Right cardiac atrium (tissue), 5 donors: ENCODE results near the gene GLE1. TPM values are rescaled to one million over a fixed set of nuclear protein-coding genes. Genes with fewer than 3 reads are reported as not detected.
A peak's percentile ranks its signal among the peaks of the same experiment; 100 is the strongest.

Source experiments
- ATAC-seq, 2 donors: fragments of 200-7000 bp; cut with Tn5 transposase; one replicate each; pipeline versions ENCODE4 v1.8.0 to v1.9.1; 2020; ENCODE audit warnings: moderate library complexity in 2 of 2, mild to moderate bottlenecking in 1 of 2
- DNase-seq, 3 donors: peaks; one replicate each; pipeline ENCODE4 v3.0.0-alpha.2; 2020
- H3K27ac ChIP-seq: one replicate; pipeline ENCODE4 v1.5.1; 2013; ENCODE audit warnings: mild to moderate bottlenecking, low read length, control low read depth, moderate library complexity
- H3K27me3 ChIP-seq: one replicate; pipeline ENCODE4 v1.6.1; 2013; ENCODE audit not compliant: control insufficient read depth, insufficient read depth
- H3K4me1 ChIP-seq: one replicate; pipeline ENCODE4 v1.6.1; 2013; ENCODE audit warnings: low read length; ENCODE audit not compliant: control insufficient read depth, insufficient read depth
- H3K4me3 ChIP-seq: one replicate; pipeline ENCODE4 v1.5.1; 2013; ENCODE audit warnings: low read length, control low read depth
- H3K9me3 ChIP-seq: one replicate; pipeline ENCODE4 v1.6.1; 2013; ENCODE audit warnings: low read length; ENCODE audit not compliant: control insufficient read depth
- WGBS: extraction: QIAGEN DNeasy Blood & Tissue Kit; methylation state at CpG from one replicate; pipeline ENCODE4 v1.1.7; 2013; 5-methylcytosine and 5-hydroxymethylcytosine counted together
- intact Hi-C, 4 donors: fragments of 100-400 bp; cut with DNase I; formaldehyde crosslinking; loops; one replicate each; pipeline versions ENCODE4 v1.11.0 to v1.14.0; 2022 to 2023
- long read RNA-seq, 4 donors: library from polyadenylated mRNA; unstranded; transcript quantifications; one replicate each; pipeline ENCODE4 v2.0.0, GENCODE V29; 2020 to 2021
- polyA plus RNA-seq: library from polyadenylated mRNA; stranded (reverse); fragments of 200-250 nt; gene quantifications from one replicate; pipeline ENCODE4 v1.2.3, GENCODE V29; 2013
- total RNA-seq, 4 donors: library from RNA; stranded (reverse); fragmentation: NEBNext Ultra II Directional; extraction: Animal tissue kit (Norgen Biotek cat#: 25700); gene quantifications; one replicate each; pipeline ENCODE4 v1.2.1, GENCODE V29; 2021
- donor health status: healthy with polysubstance abuse.
- donor health status: DM: no; HTN: yes; CAD: no.
- donor health status: DM: no; HTN: no; CAD: no.
- donor health status: DM: no; HTN: yes; CAD: no; lungs with severe emphysema.
- donor health status: DM: yes; HTN: yes; CAD: no.

The GLE1 gene
- total RNA-seq (10 to 100 TPM; 15.7 to 19.3 (median 17.9) TPM), polyA plus RNA-seq (10.6 TPM)
- long read RNA-seq, donor 1, transcript GLE1-201 (16 exons, 3,321 nt), result major isoform, 54 of 69 reads
- long read RNA-seq, donor 1, partial matches to known transcripts, result 2 of 69 reads
- long read RNA-seq, donor 1, other reads (novel, unspliced or antisense), result 13 of 69 reads
- long read RNA-seq, donor 2, transcript GLE1-201 (16 exons, 3,321 nt), result major isoform, 16 of 26 reads
- long read RNA-seq, donor 2, partial matches to known transcripts, result 4 of 26 reads
- long read RNA-seq, donor 2, other reads (novel, unspliced or antisense), result 6 of 26 reads
- long read RNA-seq, donor 3, transcript GLE1-201 (16 exons, 3,321 nt), result major isoform, 80 of 131 reads
- long read RNA-seq, donor 3, partial matches to known transcripts, result 10 of 131 reads
- long read RNA-seq, donor 3, other reads (novel, unspliced or antisense), result 41 of 131 reads
- long read RNA-seq, donor 4, transcript GLE1-201 (16 exons, 3,321 nt), result major isoform, 20 of 31 reads
- long read RNA-seq, donor 4, partial matches to known transcripts, result 1 of 31 reads
- long read RNA-seq, donor 4, other reads (novel, unspliced or antisense), result 10 of 31 reads

- Histone ChIP-seq H3K4me1 (no peaks in the 10 kb centered on the region), H3K9me3 (no peaks in the 10 kb centered on the region), H3K27ac (peak within 1 kb of the TSS; percentile 86), H3K27me3 (no peaks in the 10 kb centered on the region), H3K4me3 (peak within 1 kb of the TSS; percentile 75)
- intact Hi-C loops, result no loop called here
- DNase-seq (peak; percentile 96 to 99 (median 99)), ATAC-seq (peak; percentile 99)
- under 1% methylated on average over 64 of the region's 64 CpGs for WGBS
These were observed at the start of gene GLE1 for GRCh38 chr9:128504485-128505413. TSS of gene GLE1 (plus strand) at chr9:128504719. CDS start at chr9:128504806, 87 bp downstream.

- no peak for ATAC-seq
- intact Hi-C loops, result no loop called here
- no peak overlapping the region for H3K4me3 ChIP-seq
- H3K9me3 ChIP-seq, result no peaks in the 10 kb centered on the region
- H3K27ac ChIP-seq, result no peak overlapping the region
- WGBS, result 84% methylated on average over 14 of the region's 14 CpGs
- no peak for DNase-seq
- H3K4me1 ChIP-seq, result peaks cover 3% of the 10 kb centered on the region
- H3K27me3 ChIP-seq, result no peaks in the 10 kb centered on the region
These were observed 49.5 kb upstream of the GLE1 start for GRCh38 chr9:128454991-128455390.

- under 1% methylated on average over 82 of the region's 82 CpGs for whole genome bisulfite sequencing
- DNase-seq (peak; percentile 98 to 99 (median 99)), ATAC-seq (peak; percentile 96 to 97)
- Histone ChIP-seq H3K4me3 (peak within 1 kb of the TSS; percentile 65), H3K27ac (peak within 1 kb of the TSS; percentile 55), H3K4me1 (peaks cover 3% of the 10 kb centered on the region), H3K9me3 (no peaks in the 10 kb centered on the region), H3K27me3 (no peaks in the 10 kb centered on the region)
- intact Hi-C loops, result no loop called here
These were observed 48.5 kb upstream of the GLE1 start, which contains the start of gene ODF2 for GRCh38 chr9:128455849-128456612. TSS of gene ODF2 (plus strand) at chr9:128456006. CDS start at chr9:128456092, 86 bp downstream.

- DNase-seq (peak; percentile 79 to 89 (median 88)), ATAC-seq (peak; percentile 83 to 88)
- Histone ChIP-seq H3K27ac (peak overlapping the region; percentile 55), H3K4me1 (peaks cover 3% of the 10 kb centered on the region), H3K9me3 (no peaks in the 10 kb centered on the region), H3K4me3 (peak overlapping the region; percentile 65), H3K27me3 (no peaks in the 10 kb centered on the region)
- intact Hi-C loops, result no loop called here
- WGBS, result under 1% methylated on average over 48 of the region's 48 CpGs
These were observed 47.9 kb upstream of the GLE1 start for GRCh38 chr9:128456613-128457061.

- no peak for DNase-seq
- ATAC-seq, result no peak
These were observed 47.3 kb upstream of the GLE1 start for GRCh38 chr9:128457207-128457606.

GRCh38 chr9:128459011-128459410 is 45.5 kb upstream of the GLE1 start:
- ATAC-seq (peak in 1 of 2 donors; percentile 6), DNase-seq (no peak)
- Histone ChIP-seq H3K9me3 (no peaks in the 10 kb centered on the region), H3K27ac (peak overlapping the region; percentile 11), H3K4me3 (no peak overlapping the region), H3K4me1 (peaks cover 3% of the 10 kb centered on the region), H3K27me3 (no peaks in the 10 kb centered on the region)
- intact Hi-C loops, result no loop called here
- 65% methylated on average over 3 of the region's 3 CpGs for WGBS

More at GRCh38 chr9:128457207-128457606, 47.3 kb upstream of the GLE1 start:
- Histone ChIP-seq H3K27ac (no peak overlapping the region), H3K4me1 (peaks cover 3% of the 10 kb centered on the region), H3K9me3 (no peaks in the 10 kb centered on the region), H3K4me3 (peak overlapping the region; percentile 65), H3K27me3 (no peaks in the 10 kb centered on the region)
- WGBS, result 45% methylated on average over 14 of the region's 14 CpGs
- intact Hi-C loops, result no loop called here

GRCh38 chr9:128469070-128469469 is 35.4 kb upstream of the GLE1 start:
- Histone ChIP-seq H3K27ac (no peak overlapping the region), H3K4me3 (no peak overlapping the region), H3K27me3 (no peaks in the 10 kb centered on the region), H3K9me3 (no peaks in the 10 kb centered on the region), H3K4me1 (no peaks in the 10 kb centered on the region)
- DNase-seq (no peak), ATAC-seq (no peak)
- intact Hi-C loops, result no loop called here
- 91% methylated on average over 7 of the region's 7 CpGs for WGBS

- intact Hi-C loops, result no loop called here
These were observed 34.0 kb upstream of the GLE1 start for GRCh38 chr9:128470560-128470959.

GRCh38 chr9:128473104-128473503 is 31.4 kb upstream of the GLE1 start:
- WGBS, result 95% methylated on average over 5 of the region's 5 CpGs
- no peaks in the 10 kb centered on the region for H3K9me3 ChIP-seq
- intact Hi-C loops, result no loop called here
- DNase-seq (no peak), ATAC-seq (no peak)
- H3K4me1 ChIP-seq, result no peaks in the 10 kb centered on the region
- H3K27ac ChIP-seq, result no peak overlapping the region
- H3K4me3 ChIP-seq, result no peak overlapping the region
- no peaks in the 10 kb centered on the region for H3K27me3 ChIP-seq

More at GRCh38 chr9:128470560-128470959, 34.0 kb upstream of the GLE1 start:
- WGBS, result 73% methylated on average over 5 of the region's 5 CpGs
- ATAC-seq (peak in 1 of 2 donors; percentile 11), DNase-seq (peak in 2 of 3 donors; percentile 40 to 61)
- Histone ChIP-seq H3K4me1 (no peaks in the 10 kb centered on the region), H3K27me3 (no peaks in the 10 kb centered on the region), H3K4me3 (no peak overlapping the region), H3K9me3 (no peaks in the 10 kb centered on the region), H3K27ac (no peak overlapping the region)

GRCh38 chr9:128475867-128476266 is 28.7 kb upstream of the GLE1 start:
- Histone ChIP-seq H3K27me3 (no peaks in the 10 kb centered on the region), H3K9me3 (no peaks in the 10 kb centered on the region), H3K4me1 (no peaks in the 10 kb centered on the region), H3K4me3 (no peak overlapping the region), H3K27ac (no peak overlapping the region)
- DNase-seq (no peak), ATAC-seq (no peak)
- 98% methylated on average over 7 of the region's 7 CpGs for WGBS
- intact Hi-C loops, result no loop called here
